Adrenal gland (tissue), 12 donors: ENCODE results near the gene CD28. TPM values are rescaled to one million over a fixed set of nuclear protein-coding genes. Genes with fewer than 3 reads are reported as not detected.

Experiments
- DNase-seq, 7 donors: peaks; one replicate each; pipeline ENCODE4 v3.0.0-alpha.2; 2019 to 2020
- H3K27ac ChIP-seq, 5 donors: fragments of 200-600 bp; sonication (generic) in 4 of 5; 1 replicate in 3 of 5; 2 replicates in 2 of 5; pipeline versions ENCODE4 v1.5.1 to v1.8.0; 2016 to 2020; ENCODE audit warnings: mild to moderate bottlenecking in 1 of 5
- H3K27me3 ChIP-seq: fragments of 200-600 bp; 2 replicates; pipeline ENCODE4 v1.8.0; 2021
- H3K36me3 ChIP-seq, 2 donors: fragments of 200-600 bp; replicated peaks in 1 of 2; 1 replicate in 1 of 2; 2 replicates in 1 of 2; pipeline versions ENCODE4 v1.5.1 to v1.8.0; 2018 to 2022
- H3K4me1 ChIP-seq, 2 donors: fragments of 200-600 bp; replicated peaks in 1 of 2; 1 replicate in 1 of 2; 2 replicates in 1 of 2; pipeline versions ENCODE4 v1.5.1 to v1.8.0; 2018 to 2021
- H3K4me3 ChIP-seq, 4 donors: fragments of 200-600 bp; sonication (generic) in 3 of 4; one replicate each; pipeline ENCODE4 v1.5.1; 2016 to 2018
- H3K9me3 ChIP-seq, 3 donors: fragments of 200-600 bp; sonication (generic) in 1 of 3; replicated peaks in 1 of 3; 1 replicate in 2 of 3; 2 replicates in 1 of 3; pipeline versions ENCODE4 v1.5.1 to v1.8.0; 2016 to 2021
- POLR2A ChIP-seq, 2 donors: fragments of 450-650 bp; IDR thresholded peaks; one replicate each; pipeline ENCODE4 v1.6.1; 2017; ENCODE audit warnings: antibody characterized with exemption in 2 of 2, mild to moderate bottlenecking in 2 of 2, moderate library complexity in 1 of 2
- WGBS, 4 donors: extraction: QIAGEN DNeasy Blood & Tissue Kit in 2 of 4; methylation state at CpG; one replicate each; pipeline versions ENCODE4 v1.1.5 to v1.1.7; 2013 to 2017; 5-methylcytosine and 5-hydroxymethylcytosine counted together
- intact Hi-C, 2 donors: fragments of 100-400 bp; cut with DNase I; formaldehyde crosslinking; loops; one replicate each; pipeline versions ENCODE4 v1.14.1 to v1.15.0; 2022 to 2023
- polyA plus RNA-seq, 3 donors: library from polyadenylated mRNA; stranded (reverse); fragments of 200-250 nt in 2 of 3; fragments of 350-450 nt in 1 of 3; fragmentation: Illumina TruSeq in 1 of 3; extraction: RNeasy Lipid Tissue Mini Kit (QIAGEN cat#74804) in 1 of 3; gene quantifications; one replicate each; pipeline ENCODE4 v1.2.3, GENCODE V29; 2013 to 2014
- total RNA-seq, 9 donors: library from RNA; depleted of rRNA in 4 of 9; stranded (reverse); fragments of >200 nt in 4 of 9; fragments of 120-200 nt in 1 of 9; fragmentation: NEBNext Ultra II Directional in 1 of 9; extraction: Animal tissue kit (Norgen Biotek cat#: 25700) in 1 of 9; gene quantifications; one replicate each; pipeline versions ENCODE4 v1.1.0 to v1.2.4, GENCODE V29; 2013 to 2023
- TF ChIP-seq, protein P1 (sequence below), 6 experiments: fragments of 450-650 bp in 4 of 6; fragments of 200-600 bp in 2 of 6; sonication (generic) in 1 of 6; IDR thresholded peaks; 1 replicate in 5 of 6; 2 replicates in 1 of 6; pipeline versions ENCODE4 v1.5.1 to v1.8.0; 2016 to 2021; ENCODE audit warnings: antibody characterized with exemption in 6 of 6, mild to moderate bottlenecking in 2 of 6, moderate library complexity in 1 of 6
- donor health status: healthy with polysubstance abuse.
- donor health status: Bipolar disorder and iron deficiency.
- donor health status: DM: yes; HTN: yes; CAD: no.
- donor health status: DM: no; HTN: no; CAD: no.
- donor health status: DM: no; HTN: no; CAD: no.
- donor health status: DM: yes; HTN: yes; CAD: no.

CD28 gene
- total and polyA plus RNA-seq, 12 donors, result 0.08 to 1.4 (median 0.32) TPM; not detected in 1

DNA sequence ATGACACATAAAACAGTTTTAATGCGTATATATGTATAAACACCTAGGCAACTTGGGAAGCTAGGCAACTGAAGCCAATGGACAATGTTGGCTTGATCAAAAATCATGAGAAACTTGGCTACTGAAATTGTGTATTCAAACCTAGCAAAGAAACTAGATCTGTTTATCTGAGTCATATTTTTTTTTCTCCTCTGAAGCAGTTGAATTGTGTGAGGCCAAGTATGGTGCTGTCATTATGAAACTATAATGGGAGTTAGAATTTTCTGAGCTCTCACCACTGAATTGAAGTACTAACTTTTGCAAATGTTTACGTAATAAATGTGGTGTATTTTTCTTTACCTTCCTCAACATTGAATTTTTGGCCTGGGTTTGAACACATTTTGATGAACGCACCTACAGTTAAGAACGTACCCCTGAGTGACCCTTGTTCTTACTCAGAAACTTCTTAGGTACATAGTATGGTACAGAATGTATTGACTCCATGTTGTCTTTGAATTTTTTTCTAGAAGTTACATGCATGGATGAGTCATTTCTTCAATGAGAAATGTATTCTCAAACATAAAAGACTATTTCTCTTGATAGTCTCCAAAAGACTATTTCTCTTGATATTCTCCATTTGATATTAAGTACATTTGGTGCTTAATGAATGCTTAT, 23.8 kb downstream of the CD28 start:
- no peak for DNase-seq
- no peaks in the 10 kb centered on the region for H3K4me1 ChIP-seq
- H3K9me3 ChIP-seq, result no peaks in the 10 kb centered on the region
- WGBS, 4 donors, result 89 to 96% (median 93%) methylated on average over 4 of the region's 4 CpGs
- no peaks in the 10 kb centered on the region for H3K27me3 ChIP-seq
- H3K4me3 ChIP-seq, result no peak overlapping the region
- H3K36me3 ChIP-seq, result no peaks in the 10 kb centered on the region
- no peak for TF ChIP-seq POLR2A (IDR thresholded peaks at IDR 0.05)
- TF ChIP-seq, protein P1, sequence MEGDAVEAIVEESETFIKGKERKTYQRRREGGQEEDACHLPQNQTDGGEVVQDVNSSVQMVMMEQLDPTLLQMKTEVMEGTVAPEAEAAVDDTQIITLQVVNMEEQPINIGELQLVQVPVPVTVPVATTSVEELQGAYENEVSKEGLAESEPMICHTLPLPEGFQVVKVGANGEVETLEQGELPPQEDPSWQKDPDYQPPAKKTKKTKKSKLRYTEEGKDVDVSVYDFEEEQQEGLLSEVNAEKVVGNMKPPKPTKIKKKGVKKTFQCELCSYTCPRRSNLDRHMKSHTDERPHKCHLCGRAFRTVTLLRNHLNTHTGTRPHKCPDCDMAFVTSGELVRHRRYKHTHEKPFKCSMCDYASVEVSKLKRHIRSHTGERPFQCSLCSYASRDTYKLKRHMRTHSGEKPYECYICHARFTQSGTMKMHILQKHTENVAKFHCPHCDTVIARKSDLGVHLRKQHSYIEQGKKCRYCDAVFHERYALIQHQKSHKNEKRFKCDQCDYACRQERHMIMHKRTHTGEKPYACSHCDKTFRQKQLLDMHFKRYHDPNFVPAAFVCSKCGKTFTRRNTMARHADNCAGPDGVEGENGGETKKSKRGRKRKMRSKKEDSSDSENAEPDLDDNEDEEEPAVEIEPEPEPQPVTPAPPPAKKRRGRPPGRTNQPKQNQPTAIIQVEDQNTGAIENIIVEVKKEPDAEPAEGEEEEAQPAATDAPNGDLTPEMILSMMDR (IDR thresholded peaks at IDR 0.05), result no peak
- intact Hi-C loops, result no loop called here
- H3K27ac ChIP-seq, result no peak overlapping the region

DNA sequence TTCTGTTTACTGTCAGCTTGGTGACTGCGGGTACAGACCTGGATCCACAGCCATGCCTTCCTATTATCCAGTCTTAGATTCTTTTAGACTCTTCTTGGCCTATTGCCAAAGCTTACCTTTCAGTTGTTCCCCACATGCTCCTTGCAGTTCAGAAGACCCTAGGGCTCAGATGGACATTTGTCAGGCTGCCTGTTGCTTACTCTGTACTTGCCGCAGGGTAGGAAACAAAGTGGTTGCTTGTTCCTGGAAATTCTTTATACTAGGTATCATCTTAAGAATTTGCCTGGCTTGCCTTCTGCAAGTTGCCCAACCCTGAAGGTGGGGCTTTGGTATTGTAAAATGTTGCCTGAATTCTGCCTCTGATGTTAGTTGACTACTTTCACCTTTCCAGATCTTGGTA, 24.4 kb downstream of the CD28 start:
- DNase-seq, result no peak
- WGBS, 4 donors, result 91 to 96% (median 96%) methylated on average over 2 of the region's 2 CpGs
- intact Hi-C loops, result no loop called here
- no peak overlapping the region for H3K4me3 ChIP-seq
- H3K36me3 ChIP-seq, result no peaks in the 10 kb centered on the region
- no peaks in the 10 kb centered on the region for H3K4me1 ChIP-seq
- TF ChIP-seq, protein P1 (IDR thresholded peaks at IDR 0.05), result no peak
- TF ChIP-seq POLR2A (IDR thresholded peaks at IDR 0.05), result no peak
- no peaks in the 10 kb centered on the region for H3K27me3 ChIP-seq
- H3K9me3 ChIP-seq, result no peaks in the 10 kb centered on the region
- no peak overlapping the region for H3K27ac ChIP-seq

DNA sequence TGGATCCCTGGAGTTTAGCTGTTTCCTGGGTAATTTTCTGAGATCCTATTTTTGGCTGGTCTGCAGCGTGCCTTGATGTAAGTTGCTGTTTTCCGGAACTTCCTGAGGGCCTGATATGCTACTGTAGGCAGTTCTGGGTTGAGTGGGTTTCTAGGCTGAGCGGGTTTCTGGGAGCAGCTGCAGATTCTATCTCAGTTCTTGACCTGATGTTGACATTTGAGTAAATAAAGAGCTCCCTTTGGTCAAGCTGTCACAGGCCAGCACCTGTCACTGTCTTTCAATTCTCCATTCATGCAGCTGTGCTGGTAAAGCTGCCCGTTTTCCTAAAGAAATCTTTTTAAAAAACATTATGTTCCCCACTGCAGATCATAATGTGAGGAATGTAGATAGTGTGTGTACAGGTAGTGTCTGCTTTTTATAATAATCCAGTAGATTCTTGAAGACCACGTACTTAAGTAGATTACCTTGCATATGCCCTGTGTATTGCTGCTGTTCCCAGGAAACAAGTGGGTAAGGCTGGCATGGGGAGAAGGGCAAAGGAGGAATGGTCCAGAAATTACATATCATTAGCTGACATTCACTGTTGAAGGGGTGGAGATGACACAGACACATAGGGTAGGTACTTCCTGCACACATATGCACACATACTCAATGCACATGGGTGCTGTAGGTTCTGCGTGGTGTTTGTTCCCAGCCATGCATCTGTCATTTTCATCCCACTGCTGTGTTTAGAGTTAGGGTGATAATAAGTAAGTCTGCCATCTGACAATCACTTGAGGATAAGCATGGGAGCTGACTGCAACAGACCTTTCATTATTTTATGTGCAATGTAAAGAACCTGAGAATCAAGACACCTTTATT, 25.9 kb downstream of the CD28 start:
- no peak for DNase-seq
- TF ChIP-seq POLR2A (IDR thresholded peaks at IDR 0.05), result no peak
- TF ChIP-seq, protein P1 (IDR thresholded peaks at IDR 0.05), result no peak
- H3K27me3 ChIP-seq, result no peaks in the 10 kb centered on the region
- no peak overlapping the region for H3K4me3 ChIP-seq
- intact Hi-C loops, result no loop called here
- H3K27ac ChIP-seq, result no peak overlapping the region
- H3K9me3 ChIP-seq, result no peaks in the 10 kb centered on the region
- WGBS, 4 donors, result 76 to 83% (median 80%) methylated on average over 6 of the region's 6 CpGs
- no peaks in the 10 kb centered on the region for H3K36me3 ChIP-seq
- H3K4me1 ChIP-seq, result no peaks in the 10 kb centered on the region

DNA sequence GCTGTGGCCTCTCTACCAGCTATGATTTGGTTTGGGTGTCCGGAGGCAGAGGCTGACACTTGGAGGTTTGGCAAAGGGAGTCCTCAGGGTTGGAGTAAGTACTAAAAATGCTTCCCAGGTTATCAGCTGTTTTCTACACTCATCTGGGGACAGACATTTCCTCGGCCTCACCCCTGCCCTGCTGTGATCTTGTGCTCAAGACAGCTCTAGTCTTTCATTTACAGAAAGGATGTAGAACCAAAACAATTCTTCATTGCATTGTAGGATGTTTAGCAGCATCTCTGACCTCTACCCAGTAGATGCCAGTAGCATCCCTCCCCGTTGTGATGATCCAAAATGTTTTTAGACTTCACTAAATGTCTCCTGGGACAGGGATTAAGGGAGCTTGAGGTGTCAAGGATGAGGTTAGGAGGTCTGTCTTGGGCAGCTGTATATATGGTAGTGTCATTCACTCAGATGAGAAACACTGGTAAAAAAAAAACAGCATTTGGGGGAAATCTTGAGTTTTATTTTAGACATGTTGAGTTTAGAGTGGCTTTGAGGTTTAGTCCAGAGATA, 26.6 kb downstream of the CD28 start:
- Histone ChIP-seq H3K4me1 (no peaks in the 10 kb centered on the region), H3K27ac (no peak overlapping the region), H3K9me3 (no peaks in the 10 kb centered on the region), H3K27me3 (no peaks in the 10 kb centered on the region), H3K36me3 (no peaks in the 10 kb centered on the region), H3K4me3 (no peak overlapping the region)
- WGBS, 4 donors, result 78 to 83% (median 80%) methylated on average over 3 of the region's 3 CpGs
- DNase-seq, result no peak
- TF ChIP-seq, protein P1 (IDR thresholded peaks at IDR 0.05), result no peak
- no peak for TF ChIP-seq POLR2A (IDR thresholded peaks at IDR 0.05)
- intact Hi-C loops, result no loop called here
